Central memory CD8-positive, alpha-beta T cell (primary cell): ENCODE results near the gene LIMK2.
A peak's percentile ranks its signal among the peaks of the same experiment; 100 is the strongest.
"Not testable (repeated sequence)": the region's sequence is repeated elsewhere in the genome, so short reads cannot be mapped to it uniquely, and the experiment has no call there.

Experiments used
- ATAC-seq: fragments of 150-1000 bp; cut with Tn5 transposase; replicated peaks from 2 replicates; pipeline ENCODE4 v1.10.0; 2022; ENCODE audit warnings: mild to moderate bottlenecking, moderate FRiP score, moderate number of reproducible peaks; ENCODE audit not compliant: poor library complexity, severe bottlenecking; ENCODE audit errors: extremely low read depth
- DNase-seq, 2 donors: peaks; one replicate each; pipeline ENCODE4 v3.0.0; 2021; ENCODE audit warnings: low spot score in 2 of 2
- H3K27ac Mint-ChIP-seq: one replicate; pipeline ENCODE4 v1.8.0; 2022; ENCODE audit warnings: low read depth, mild to moderate bottlenecking, moderate library complexity, mixed read lengths
- H3K27me3 Mint-ChIP-seq: one replicate; pipeline ENCODE4 v1.8.0; 2022; ENCODE audit warnings: mixed read lengths
- H3K36me3 Mint-ChIP-seq: one replicate; pipeline ENCODE4 v1.8.0; 2022; ENCODE audit warnings: mild to moderate bottlenecking, moderate library complexity, mixed read lengths; ENCODE audit not compliant: insufficient read depth
- H3K4me1 Mint-ChIP-seq: one replicate; pipeline ENCODE4 v1.8.0; 2022; ENCODE audit warnings: mixed read lengths
- H3K4me3 Mint-ChIP-seq: one replicate; pipeline ENCODE4 v1.8.0; 2022; ENCODE audit warnings: mild to moderate bottlenecking, moderate library complexity, mixed read lengths
- H3K9me3 Mint-ChIP-seq: one replicate; pipeline ENCODE4 v1.8.0; 2022; ENCODE audit warnings: mixed read lengths

Gene LIMK2

DNA sequence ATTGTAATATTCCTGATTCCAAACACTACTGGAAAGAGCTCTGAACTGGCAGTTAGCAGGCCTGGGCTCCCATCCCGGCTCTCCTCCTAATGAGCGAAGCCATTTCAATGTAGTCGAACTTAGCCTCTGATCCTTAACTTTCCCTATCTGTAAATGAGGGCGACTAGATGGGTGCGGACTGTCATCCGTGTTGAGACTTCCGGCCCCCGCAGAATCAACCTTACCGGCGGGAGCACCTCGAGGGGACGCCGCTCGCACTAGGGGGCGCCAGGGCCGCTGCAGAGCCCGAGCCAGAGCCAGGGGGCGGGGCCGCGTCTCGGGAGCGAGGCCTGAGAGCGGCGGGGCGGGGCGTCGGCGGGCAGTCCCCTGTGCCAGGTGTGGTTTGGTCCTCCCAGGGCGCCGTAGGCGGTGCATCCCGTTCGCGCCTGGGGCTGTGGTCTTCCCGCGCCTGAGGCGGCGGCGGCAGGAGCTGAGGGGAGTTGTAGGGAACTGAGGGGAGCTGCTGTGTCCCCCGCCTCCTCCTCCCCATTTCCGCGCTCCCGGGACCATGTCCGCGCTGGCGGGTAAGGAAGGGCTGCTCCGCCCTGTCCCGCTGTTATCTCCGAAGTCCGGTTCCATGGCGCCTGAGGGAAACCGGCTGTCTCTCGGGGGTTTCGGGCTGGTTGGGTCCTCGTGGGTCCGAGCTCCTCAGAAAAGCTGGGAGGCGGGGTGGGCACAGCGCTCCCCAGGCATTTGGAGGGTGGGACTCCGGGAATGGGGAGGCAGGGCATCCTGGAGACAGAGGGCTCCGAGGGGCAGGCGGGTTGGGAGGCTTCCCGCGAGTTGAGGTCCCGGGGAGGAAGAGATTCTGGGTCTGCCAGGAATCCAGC is at the start of gene LIMK2:
Gene LIMK2, plus strand, starts transcription at position 437 of the 869 bp plus-strand sequence. Its CDS starts 111 bp downstream, at position 548.
- peaks cover 38% of the 10 kb centered on the region for H3K4me1 Mint-ChIP-seq
- no peaks in the 10 kb centered on the region for H3K27me3 Mint-ChIP-seq
- ATAC-seq, result peak; percentile 96
- peak; percentile 91 to 94 for DNase-seq
- peaks cover 12% of the 10 kb centered on the region for H3K36me3 Mint-ChIP-seq
- H3K4me3 Mint-ChIP-seq, result peak within 1 kb of the TSS; percentile 83
- no peaks in the 10 kb centered on the region for H3K9me3 Mint-ChIP-seq
- H3K27ac Mint-ChIP-seq, result peak within 1 kb of the TSS; percentile 82

DNA sequence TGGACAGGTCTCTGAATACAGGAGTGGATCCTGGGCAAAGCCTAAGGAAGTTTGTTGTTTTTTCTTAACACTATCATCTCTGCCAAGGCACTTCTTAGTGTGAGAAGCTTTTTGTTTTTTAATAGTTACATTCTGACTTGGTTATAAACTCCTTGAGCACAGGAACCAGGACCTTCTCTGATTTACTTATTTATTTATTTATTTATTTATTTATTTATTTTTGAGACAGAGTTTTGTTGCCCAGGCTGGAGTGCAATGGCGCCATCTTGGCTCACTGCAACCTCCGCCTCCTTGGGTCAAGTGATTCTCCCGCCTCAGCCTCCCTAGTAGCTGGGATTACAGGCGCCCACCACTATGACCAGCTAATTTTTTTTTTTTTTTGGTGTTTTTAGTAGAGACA is 41.1 kb upstream of the LIMK2 start:
- Mint-ChIP-seq H3K4me1 (peaks cover 25% of the 10 kb centered on the region), H3K4me3 (no peak overlapping the region), H3K27me3 (no peaks in the 10 kb centered on the region), H3K9me3 (no peaks in the 10 kb centered on the region), H3K27ac (no peak overlapping the region), H3K36me3 (peaks cover 22% of the 10 kb centered on the region)
- ATAC-seq (no peak), DNase-seq (no peak)

DNA sequence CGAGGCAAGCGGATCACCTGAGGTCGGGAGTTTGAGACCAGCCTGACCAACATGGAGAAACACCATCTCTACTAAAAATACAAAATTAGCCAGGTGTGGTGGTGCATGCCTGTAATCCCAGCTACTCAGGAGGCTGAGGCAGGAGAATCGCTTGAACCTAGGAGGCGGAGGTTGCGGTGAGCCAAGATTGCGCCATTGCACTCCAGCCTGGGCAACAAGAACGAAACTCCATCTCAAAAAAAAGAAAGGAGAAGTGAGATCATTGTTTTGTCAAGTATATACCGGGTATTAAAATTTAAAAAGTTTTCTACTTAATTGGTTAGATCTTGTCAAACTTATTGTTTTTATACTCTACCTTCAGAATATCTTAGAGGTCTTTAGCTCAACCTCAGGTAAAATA is 40.4 kb upstream of the LIMK2 start:
- not testable (repeated sequence) for H3K9me3 Mint-ChIP-seq, H3K27me3 Mint-ChIP-seq, H3K4me3 Mint-ChIP-seq, ATAC-seq, DNase-seq, H3K27ac Mint-ChIP-seq
- peaks cover 18% of the 10 kb centered on the region for H3K4me1 Mint-ChIP-seq
- H3K36me3 Mint-ChIP-seq, result peaks cover 20% of the 10 kb centered on the region

DNA sequence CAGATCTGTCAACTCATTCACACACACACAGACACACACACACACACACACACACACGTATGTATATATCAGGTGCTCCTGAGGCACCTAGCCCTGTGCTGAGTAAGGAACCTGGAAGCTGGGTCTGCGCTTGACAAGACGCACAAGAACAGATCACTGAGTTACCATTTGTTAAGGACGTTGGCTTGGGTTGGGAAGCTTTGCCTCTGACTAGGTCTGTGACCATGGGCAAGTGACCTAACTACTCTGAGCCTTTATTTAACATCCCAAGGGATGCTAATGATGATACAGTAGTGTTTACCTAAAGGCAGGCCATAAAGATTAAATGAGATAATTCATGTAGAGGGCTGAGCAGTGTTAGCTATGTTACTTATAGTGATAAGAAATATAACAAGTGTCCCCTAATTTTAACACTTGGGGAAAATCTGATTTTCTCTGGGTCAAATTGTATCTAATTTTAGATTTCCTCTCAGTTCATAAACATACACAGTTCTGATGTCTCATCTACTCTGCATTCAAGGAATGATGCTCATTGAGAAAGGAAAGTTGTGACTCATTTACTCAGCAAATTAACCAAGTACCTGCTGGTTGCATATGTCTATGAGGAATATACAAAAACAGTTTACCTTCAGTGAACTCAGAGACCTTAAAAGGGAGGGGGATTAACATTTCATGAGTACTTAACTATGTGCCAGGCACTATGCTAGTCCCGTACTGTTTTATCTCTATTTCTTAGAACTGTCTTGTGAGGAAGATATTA is 38.5 kb upstream of the LIMK2 start:
- no peak for ATAC-seq
- DNase-seq, result no peak
- H3K4me1 Mint-ChIP-seq, result peaks cover 8% of the 10 kb centered on the region
- H3K36me3 Mint-ChIP-seq, result peaks cover 20% of the 10 kb centered on the region
- H3K9me3 Mint-ChIP-seq, result no peaks in the 10 kb centered on the region
- H3K4me3 Mint-ChIP-seq, result no peak overlapping the region
- H3K27ac Mint-ChIP-seq, result no peak overlapping the region
- no peaks in the 10 kb centered on the region for H3K27me3 Mint-ChIP-seq

DNA sequence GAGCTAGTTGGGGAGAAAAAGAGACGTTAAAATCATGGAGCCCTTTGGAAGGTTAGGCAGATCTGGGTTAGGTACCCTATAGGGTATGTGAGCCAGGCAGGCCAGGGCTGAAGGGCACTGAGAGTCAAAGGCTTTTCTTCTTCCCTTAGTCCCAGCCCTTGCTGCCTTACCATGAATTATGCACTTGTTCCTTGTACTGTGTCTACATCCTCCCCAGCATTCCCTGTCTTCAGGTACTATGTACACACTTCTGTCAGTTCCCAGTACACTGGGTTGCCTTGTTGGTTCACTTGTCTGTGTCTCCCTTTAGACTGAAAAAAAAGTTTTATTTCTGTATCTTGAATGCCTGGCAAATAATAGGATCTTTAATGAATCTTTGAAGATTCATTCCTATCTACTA is 35.2 kb upstream of the LIMK2 start:
- peaks cover 18% of the 10 kb centered on the region for H3K36me3 Mint-ChIP-seq
- H3K9me3 Mint-ChIP-seq, result no peaks in the 10 kb centered on the region
- no peak overlapping the region for H3K4me3 Mint-ChIP-seq
- DNase-seq (no peak), ATAC-seq (no peak)
- H3K4me1 Mint-ChIP-seq, result no peaks in the 10 kb centered on the region
- H3K27ac Mint-ChIP-seq, result no peak overlapping the region
- H3K27me3 Mint-ChIP-seq, result no peaks in the 10 kb centered on the region

DNA sequence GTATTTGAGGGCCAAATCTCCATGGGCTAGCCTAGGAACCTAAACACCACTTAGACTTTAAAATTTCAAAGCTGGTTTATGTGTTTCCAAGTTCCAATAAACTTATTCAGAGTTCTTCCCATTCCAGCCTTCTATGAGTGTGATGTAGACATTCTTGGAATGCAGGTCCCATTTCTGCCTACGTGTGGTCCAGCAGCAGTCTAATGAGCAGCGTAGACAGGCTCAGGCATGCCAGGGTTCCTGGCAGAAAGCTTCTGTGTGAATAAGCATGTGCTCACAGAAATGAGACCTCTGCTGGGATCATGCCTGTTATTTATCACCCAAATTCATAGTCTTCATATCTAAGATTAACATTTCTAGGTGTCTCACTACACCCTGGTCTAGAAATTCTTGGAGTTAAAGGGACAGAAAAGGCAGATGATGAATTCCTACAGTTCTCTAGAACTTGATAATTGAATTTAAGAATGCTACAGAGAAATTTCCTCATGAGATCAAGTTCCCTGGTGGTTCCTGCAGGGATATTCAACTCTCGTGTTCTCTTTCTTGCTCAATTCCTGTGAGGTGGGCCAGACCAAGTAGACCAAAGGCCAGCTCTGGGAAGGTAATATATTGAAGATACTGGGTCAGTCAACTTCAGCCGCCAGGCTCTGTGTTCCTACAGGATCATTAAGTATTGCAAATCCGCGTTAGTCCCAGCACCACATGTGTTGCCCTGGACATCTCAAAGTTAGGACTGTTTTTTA is 34.5 kb upstream of the LIMK2 start:
- Mint-ChIP-seq H3K27ac (no peak overlapping the region), H3K4me1 (no peaks in the 10 kb centered on the region), H3K4me3 (no peak overlapping the region), H3K9me3 (no peaks in the 10 kb centered on the region), H3K36me3 (peaks cover 18% of the 10 kb centered on the region), H3K27me3 (no peaks in the 10 kb centered on the region)
- no peak for ATAC-seq
- DNase-seq, result no peak

DNA sequence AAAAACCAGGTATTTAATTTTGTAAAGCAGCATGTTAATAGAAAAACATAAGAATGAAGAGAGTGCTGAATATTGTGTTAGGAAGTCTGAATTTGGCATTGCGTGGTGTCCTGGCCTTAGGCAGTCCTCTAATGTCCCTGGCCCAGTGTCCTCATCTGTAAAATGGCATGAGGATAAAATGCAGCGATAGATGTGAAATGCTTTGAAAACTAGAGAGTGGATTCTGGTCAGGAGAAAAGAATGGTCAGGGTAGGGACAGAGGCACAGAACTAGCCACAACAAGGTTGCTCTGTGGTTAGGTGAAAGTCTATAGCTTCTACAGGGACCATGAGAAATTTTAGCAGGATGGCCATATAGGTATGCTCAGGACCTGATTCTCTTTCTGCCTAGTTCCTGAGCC is 33.2 kb upstream of the LIMK2 start:
- no peak overlapping the region for H3K27ac Mint-ChIP-seq
- no peak for ATAC-seq
- H3K9me3 Mint-ChIP-seq, result no peaks in the 10 kb centered on the region
- H3K4me3 Mint-ChIP-seq, result no peak overlapping the region
- H3K4me1 Mint-ChIP-seq, result no peaks in the 10 kb centered on the region
- H3K36me3 Mint-ChIP-seq, result peaks cover 17% of the 10 kb centered on the region
- no peak for DNase-seq
- H3K27me3 Mint-ChIP-seq, result no peaks in the 10 kb centered on the region

DNA sequence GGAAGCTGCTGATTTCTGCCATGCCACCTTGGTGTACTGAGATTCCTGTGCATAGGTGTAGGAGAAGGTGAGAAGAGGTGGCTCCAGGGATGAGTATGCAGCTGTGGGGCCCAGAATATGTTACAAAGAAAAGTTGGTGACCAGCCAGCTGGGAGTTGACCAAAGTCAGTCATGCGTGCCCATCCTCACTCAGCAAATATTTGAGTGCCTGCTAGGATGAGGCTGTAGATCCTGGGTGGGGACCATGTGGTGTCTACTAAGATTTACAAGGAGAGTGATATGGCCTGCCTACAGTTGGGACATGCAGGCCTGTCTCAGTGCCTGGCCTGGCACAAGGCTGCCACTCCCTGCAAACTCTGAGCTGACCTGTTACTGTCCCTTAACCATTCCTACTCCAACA is 32.8 kb upstream of the LIMK2 start:
- no peaks in the 10 kb centered on the region for H3K27me3 Mint-ChIP-seq
- no peaks in the 10 kb centered on the region for H3K4me1 Mint-ChIP-seq
- peaks cover 17% of the 10 kb centered on the region for H3K36me3 Mint-ChIP-seq
- no peak overlapping the region for H3K27ac Mint-ChIP-seq
- no peak overlapping the region for H3K4me3 Mint-ChIP-seq
- no peak for ATAC-seq
- no peaks in the 10 kb centered on the region for H3K9me3 Mint-ChIP-seq
- no peak for DNase-seq

DNA sequence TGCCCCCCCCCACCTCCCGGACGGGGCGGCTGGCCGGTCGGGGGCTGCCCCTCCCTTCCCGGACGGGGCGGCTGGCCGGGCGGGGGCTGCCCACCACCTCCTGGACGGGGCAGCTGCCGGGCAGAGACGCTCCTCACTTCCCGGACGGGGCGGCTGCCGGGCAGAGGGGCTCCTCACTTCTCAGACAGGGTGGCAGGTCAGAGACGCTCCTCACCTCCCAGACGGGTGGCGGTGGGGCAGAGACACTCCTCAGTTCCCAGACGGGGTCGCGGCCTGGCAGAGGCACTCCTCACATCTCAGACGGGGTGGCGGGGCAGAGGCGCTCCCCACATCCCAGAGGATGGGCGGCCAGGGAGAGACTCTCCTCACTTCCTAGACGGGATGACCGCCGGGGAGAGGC is 28.1 kb upstream of the LIMK2 start:
- Mint-ChIP-seq H3K27ac (no peak overlapping the region), H3K27me3 (no peaks in the 10 kb centered on the region)
- ATAC-seq, result no peak

DNA sequence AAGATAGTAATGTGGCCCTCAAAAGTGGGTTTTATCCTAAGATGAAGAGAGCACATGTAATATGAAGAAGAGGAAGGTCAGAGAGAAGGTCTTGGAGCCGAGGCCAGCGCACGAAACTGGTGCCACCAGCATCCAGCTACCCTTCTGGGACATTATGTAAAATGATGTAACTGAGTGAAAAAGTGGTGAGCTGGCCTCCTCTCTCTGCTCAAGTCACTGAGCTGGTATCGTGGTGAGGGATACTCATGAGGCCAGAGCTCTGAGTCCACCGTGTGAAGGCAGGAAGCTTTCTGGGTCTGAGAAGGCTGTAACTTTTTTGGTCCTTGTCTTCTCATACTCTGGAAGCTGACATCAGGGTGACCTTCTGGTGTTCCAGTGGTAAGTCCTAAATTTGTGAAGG is 27.0 kb upstream of the LIMK2 start:
- peaks cover 14% of the 10 kb centered on the region for H3K36me3 Mint-ChIP-seq
- DNase-seq (no peak), ATAC-seq (no peak)
- no peak overlapping the region for H3K4me3 Mint-ChIP-seq
- H3K27ac Mint-ChIP-seq, result no peak overlapping the region
- no peaks in the 10 kb centered on the region for H3K4me1 Mint-ChIP-seq
- no peaks in the 10 kb centered on the region for H3K9me3 Mint-ChIP-seq
- H3K27me3 Mint-ChIP-seq, result no peaks in the 10 kb centered on the region

More for the DNA sequence above, 28.1 kb upstream of the LIMK2 start:
- peaks cover 12% of the 10 kb centered on the region for H3K36me3 Mint-ChIP-seq
- no peak for DNase-seq
- H3K9me3 Mint-ChIP-seq, result no peaks in the 10 kb centered on the region
- no peak overlapping the region for H3K4me3 Mint-ChIP-seq
- H3K4me1 Mint-ChIP-seq, result no peaks in the 10 kb centered on the region

DNA sequence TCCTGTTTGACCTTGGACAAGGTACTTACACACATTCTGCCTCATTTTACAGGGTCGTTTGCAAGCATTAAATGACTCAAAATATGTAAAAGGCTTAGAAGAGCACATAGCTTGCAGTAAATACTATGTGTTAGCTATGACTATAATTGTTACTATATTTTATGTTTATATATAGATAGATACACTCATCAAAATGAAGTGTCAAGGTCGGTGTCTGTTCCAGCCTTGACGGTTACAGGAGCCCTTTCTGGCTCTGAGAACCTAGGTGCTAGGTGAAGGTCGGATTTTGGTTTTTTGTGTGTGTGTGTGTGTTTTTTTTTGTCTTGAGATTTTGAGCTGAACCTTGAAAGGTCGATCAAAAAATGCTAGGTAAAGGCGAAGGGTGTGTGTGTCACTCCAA is 24.5 kb upstream of the LIMK2 start:
- peaks cover 8% of the 10 kb centered on the region for H3K36me3 Mint-ChIP-seq
- H3K27ac Mint-ChIP-seq, result no peak overlapping the region
- H3K4me1 Mint-ChIP-seq, result peaks cover 4% of the 10 kb centered on the region

DNA sequence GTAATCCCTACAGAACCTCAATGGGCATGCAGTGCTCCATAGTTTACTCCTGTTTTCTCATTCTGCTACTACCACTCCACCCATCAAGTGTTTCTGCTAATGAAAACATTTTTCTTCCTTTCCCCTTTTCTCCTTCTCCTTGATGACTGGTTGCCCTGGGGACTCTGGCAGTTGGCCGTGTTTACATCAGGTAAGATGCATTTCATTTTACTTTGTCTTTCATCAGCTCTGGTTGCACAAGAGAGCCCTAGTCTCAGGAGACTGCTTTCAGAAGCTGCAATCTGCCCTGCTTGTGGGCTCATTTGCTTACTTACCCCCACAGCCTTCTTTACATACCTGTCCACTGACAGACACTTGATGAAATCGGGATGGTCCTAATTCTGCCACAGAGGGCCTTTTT is 19.6 kb upstream of the LIMK2 start:
- DNase-seq, result no peak
- no peaks in the 10 kb centered on the region for H3K9me3 Mint-ChIP-seq
- H3K27ac Mint-ChIP-seq, result no peak overlapping the region
- H3K4me1 Mint-ChIP-seq, result peaks cover 6% of the 10 kb centered on the region
- H3K36me3 Mint-ChIP-seq, result peaks cover 25% of the 10 kb centered on the region
- no peak for ATAC-seq
- no peaks in the 10 kb centered on the region for H3K27me3 Mint-ChIP-seq
- no peak overlapping the region for H3K4me3 Mint-ChIP-seq

More for the DNA sequence above, 24.5 kb upstream of the LIMK2 start:
- no peak overlapping the region for H3K4me3 Mint-ChIP-seq
- no peak for ATAC-seq
- H3K27me3 Mint-ChIP-seq, result no peaks in the 10 kb centered on the region
- H3K9me3 Mint-ChIP-seq, result no peaks in the 10 kb centered on the region
- no peak for DNase-seq
